ENCODE results near the gene CCDC150.

DNA sequence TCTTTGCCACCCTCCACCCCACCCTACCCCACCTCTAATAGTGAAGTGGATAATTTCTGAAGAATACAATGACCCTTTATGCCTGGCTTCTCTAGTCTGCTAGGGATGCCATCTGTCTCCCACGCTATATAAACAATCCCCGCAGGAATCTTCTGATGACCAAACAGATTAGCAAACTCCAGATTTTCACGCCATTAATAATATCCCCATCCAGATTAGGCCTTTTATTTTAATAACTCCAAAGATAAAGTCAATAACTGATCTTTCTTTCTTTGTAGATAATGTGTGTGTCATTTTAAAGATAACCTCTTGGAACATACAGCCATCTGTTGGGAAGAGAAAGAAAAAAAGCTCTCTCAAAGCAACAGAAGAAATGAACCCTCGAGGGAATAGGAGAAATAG, 47.9 kb upstream of the CCDC150 start:
- TF ChIP-seq, protein P1, sequence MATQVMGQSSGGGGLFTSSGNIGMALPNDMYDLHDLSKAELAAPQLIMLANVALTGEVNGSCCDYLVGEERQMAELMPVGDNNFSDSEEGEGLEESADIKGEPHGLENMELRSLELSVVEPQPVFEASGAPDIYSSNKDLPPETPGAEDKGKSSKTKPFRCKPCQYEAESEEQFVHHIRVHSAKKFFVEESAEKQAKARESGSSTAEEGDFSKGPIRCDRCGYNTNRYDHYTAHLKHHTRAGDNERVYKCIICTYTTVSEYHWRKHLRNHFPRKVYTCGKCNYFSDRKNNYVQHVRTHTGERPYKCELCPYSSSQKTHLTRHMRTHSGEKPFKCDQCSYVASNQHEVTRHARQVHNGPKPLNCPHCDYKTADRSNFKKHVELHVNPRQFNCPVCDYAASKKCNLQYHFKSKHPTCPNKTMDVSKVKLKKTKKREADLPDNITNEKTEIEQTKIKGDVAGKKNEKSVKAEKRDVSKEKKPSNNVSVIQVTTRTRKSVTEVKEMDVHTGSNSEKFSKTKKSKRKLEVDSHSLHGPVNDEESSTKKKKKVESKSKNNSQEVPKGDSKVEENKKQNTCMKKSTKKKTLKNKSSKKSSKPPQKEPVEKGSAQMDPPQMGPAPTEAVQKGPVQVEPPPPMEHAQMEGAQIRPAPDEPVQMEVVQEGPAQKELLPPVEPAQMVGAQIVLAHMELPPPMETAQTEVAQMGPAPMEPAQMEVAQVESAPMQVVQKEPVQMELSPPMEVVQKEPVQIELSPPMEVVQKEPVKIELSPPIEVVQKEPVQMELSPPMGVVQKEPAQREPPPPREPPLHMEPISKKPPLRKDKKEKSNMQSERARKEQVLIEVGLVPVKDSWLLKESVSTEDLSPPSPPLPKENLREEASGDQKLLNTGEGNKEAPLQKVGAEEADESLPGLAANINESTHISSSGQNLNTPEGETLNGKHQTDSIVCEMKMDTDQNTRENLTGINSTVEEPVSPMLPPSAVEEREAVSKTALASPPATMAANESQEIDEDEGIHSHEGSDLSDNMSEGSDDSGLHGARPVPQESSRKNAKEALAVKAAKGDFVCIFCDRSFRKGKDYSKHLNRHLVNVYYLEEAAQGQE (IDR thresholded peaks at IDR 0.05; ENCODE audit: insufficient read depth in 1 of 2, low read depth in 2 of 2, low read length in 2 of 2) = no peak
- TF ChIP-seq POLR2AphosphoS5 (IDR thresholded peaks at IDR 0.05; ENCODE audit: low read depth, low read length) (no peak), SIN3A (IDR thresholded peaks at IDR 0.05; ENCODE audit: borderline replicate concordance, insufficient read depth, low read length) (no peak)

All from PFSK-1 (cell line).